Transverse colon (tissue), 4 donors: Measurements from ENCODE around the gene CLDN11.

Experiments used
- EP300 ChIP-seq: sonication (generic); formaldehyde crosslinking; IDR thresholded peaks from one replicate; pipeline ENCODE4 v1.6.1; 2017; ENCODE audit warnings: antibody characterized with exemption, low read depth
- POLR2A ChIP-seq: fragments of 450-650 bp; IDR thresholded peaks from one replicate; pipeline ENCODE4 v1.6.1; 2016; ENCODE audit warnings: antibody characterized with exemption, mild to moderate bottlenecking, moderate library complexity
- POLR2AphosphoS5 ChIP-seq, 3 donors: sonication (generic); formaldehyde crosslinking; IDR thresholded peaks; one replicate each; pipeline ENCODE4 v1.6.1; 2016; ENCODE audit warnings: antibody characterized with exemption in 3 of 3
- TF ChIP-seq, protein P1 (sequence below), 5 experiments: fragments of 200-600 bp in 3 of 5; fragments of 450-650 bp in 2 of 5; sonication (generic) in 3 of 5; IDR thresholded peaks; 1 replicate in 2 of 5; 2 replicates in 3 of 5; pipeline ENCODE4 v1.5.1; 2016 to 2017; ENCODE audit warnings: antibody characterized with exemption in 5 of 5, inconsistent platforms in 3 of 5, mild to moderate bottlenecking in 2 of 5, moderate library complexity in 1 of 5

DNA sequence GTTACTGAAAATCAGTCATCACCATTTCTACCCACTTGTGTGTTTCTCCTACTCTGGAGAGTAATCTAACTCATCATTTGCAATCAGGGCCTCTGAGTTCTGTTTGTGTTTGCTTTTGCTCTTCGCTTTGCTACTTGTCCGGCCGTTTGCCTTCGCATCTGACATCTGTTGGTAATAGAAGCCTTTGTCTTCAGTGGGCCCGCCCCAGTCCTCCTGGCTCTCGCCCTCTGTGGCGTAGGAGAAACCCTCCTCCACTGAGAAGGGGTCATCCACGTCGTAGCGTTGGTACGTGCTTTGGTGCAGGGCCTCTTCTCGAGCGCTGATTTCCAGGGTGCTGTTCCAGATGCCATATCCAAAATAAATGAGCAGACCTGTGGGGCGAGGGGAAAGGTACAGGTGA is 48.3 kb downstream of the CLDN11 start:
- TF ChIP-seq, protein P1, sequence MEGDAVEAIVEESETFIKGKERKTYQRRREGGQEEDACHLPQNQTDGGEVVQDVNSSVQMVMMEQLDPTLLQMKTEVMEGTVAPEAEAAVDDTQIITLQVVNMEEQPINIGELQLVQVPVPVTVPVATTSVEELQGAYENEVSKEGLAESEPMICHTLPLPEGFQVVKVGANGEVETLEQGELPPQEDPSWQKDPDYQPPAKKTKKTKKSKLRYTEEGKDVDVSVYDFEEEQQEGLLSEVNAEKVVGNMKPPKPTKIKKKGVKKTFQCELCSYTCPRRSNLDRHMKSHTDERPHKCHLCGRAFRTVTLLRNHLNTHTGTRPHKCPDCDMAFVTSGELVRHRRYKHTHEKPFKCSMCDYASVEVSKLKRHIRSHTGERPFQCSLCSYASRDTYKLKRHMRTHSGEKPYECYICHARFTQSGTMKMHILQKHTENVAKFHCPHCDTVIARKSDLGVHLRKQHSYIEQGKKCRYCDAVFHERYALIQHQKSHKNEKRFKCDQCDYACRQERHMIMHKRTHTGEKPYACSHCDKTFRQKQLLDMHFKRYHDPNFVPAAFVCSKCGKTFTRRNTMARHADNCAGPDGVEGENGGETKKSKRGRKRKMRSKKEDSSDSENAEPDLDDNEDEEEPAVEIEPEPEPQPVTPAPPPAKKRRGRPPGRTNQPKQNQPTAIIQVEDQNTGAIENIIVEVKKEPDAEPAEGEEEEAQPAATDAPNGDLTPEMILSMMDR (IDR thresholded peaks at IDR 0.05) = no peak
- TF ChIP-seq EP300 = no peak
- TF ChIP-seq POLR2A = no peak
- no peak for TF ChIP-seq POLR2AphosphoS5 (IDR thresholded peaks at IDR 0.05)
